H1 (cell line): ENCODE results near the gene PBOV1. TPM values are rescaled to one million over a fixed set of nuclear protein-coding genes. Genes with fewer than 3 reads are reported as not detected.

Experiments used
- CTCF ChIA-PET: fragments of 300-600 bp; sonication (Branson Sonifier 250); formaldehyde crosslinking; loops from one replicate; lab custom pipeline; 2021; ENCODE audit not compliant: partially characterized antibody; lab: Charles Lee
- POLR2A ChIA-PET: fragments of 300-600 bp; sonication (Branson Sonifier 250); formaldehyde crosslinking; loops from one replicate; lab custom pipeline; 2021; ENCODE audit warnings: inconsistent platforms; ENCODE audit not compliant: partially characterized antibody; lab: Charles Lee
- DNase-seq, 2 experiments: peaks; one replicate each; pipeline versions ENCODE4 v3.0.0 to v3.0.0-alpha.2; 2010 to 2022; ENCODE audit warnings: low spot score in 2 of 2, low read depth in 1 of 2, mixed read lengths in 1 of 2
- FAIRE-seq: peaks from 2 replicates; lab custom pipeline; 2011; peaks lifted over from hg19 to GRCh38; lab: Jason Lieb, UNC
- H2AFZ ChIP-seq: 2 replicates; pipeline ENCODE4 v1.8.1; 2012; ENCODE audit warnings: low read length, inconsistent platforms
- H2AK5ac ChIP-seq: 2 replicates; pipeline ENCODE4 v1.6.1; 2013; ENCODE audit warnings: low read depth, low read length
- H2BK120ac ChIP-seq: replicated peaks from 2 replicates; pipeline ENCODE3; 2013; ENCODE audit warnings: low read depth, low read length, inconsistent platforms
- H2BK12ac ChIP-seq: 2 replicates; pipeline ENCODE4 v1.6.1; 2013; ENCODE audit warnings: low read depth, low read length
- H2BK15ac ChIP-seq: 2 replicates; pipeline ENCODE4 v1.6.1; 2013; ENCODE audit warnings: low read length
- H2BK20ac ChIP-seq: 2 replicates; pipeline ENCODE4 v1.6.1; 2013; ENCODE audit warnings: low read length
- H2BK5ac ChIP-seq: 2 replicates; pipeline ENCODE4 v1.6.1; 2013; ENCODE audit warnings: low read depth, low read length
- H3K14ac ChIP-seq: 2 replicates; pipeline ENCODE4 v1.6.1; 2013; ENCODE audit warnings: inconsistent platforms; ENCODE audit not compliant: insufficient read length
- H3K18ac ChIP-seq: 2 replicates; pipeline ENCODE4 v1.6.1; 2013; ENCODE audit warnings: low read length; ENCODE audit errors: extremely low read depth
- H3K23ac ChIP-seq: 2 replicates; pipeline ENCODE4 v1.6.1; 2013; ENCODE audit warnings: inconsistent platforms; ENCODE audit not compliant: insufficient read length
- H3K23me2 ChIP-seq: 2 replicates; pipeline ENCODE4 v1.6.1; 2013; ENCODE audit warnings: low read depth, low read length
- H3K27ac ChIP-seq: 2 replicates; pipeline ENCODE4 v1.6.1; 2011; ENCODE audit warnings: low read depth, low read length, inconsistent platforms
- H3K27me3 ChIP-seq, 4 experiments: replicated peaks in 1 of 4; 1 replicate in 1 of 4; 2 replicates in 3 of 4; pipeline versions ENCODE4 v1.6.1 to v1.8.1; 2011 to 2013; ENCODE audit warnings: low read length in 3 of 4, mild to moderate bottlenecking in 3 of 4, inconsistent platforms in 2 of 4, mixed read lengths in 2 of 4, moderate library complexity in 1 of 4; ENCODE audit not compliant: control insufficient read depth in 3 of 4, insufficient read depth in 3 of 4; ENCODE audit errors: extremely low read depth in 1 of 4
- H3K36me3 ChIP-seq, 4 experiments: 2 replicates each; pipeline versions ENCODE4 v1.6.1 to v1.8.1; 2011 to 2013; ENCODE audit warnings: mild to moderate bottlenecking in 4 of 4, low read length in 3 of 4, moderate library complexity in 2 of 4, control low read depth in 1 of 4, inconsistent platforms in 1 of 4; ENCODE audit not compliant: insufficient read depth in 4 of 4, control insufficient read depth in 2 of 4
- H3K4ac ChIP-seq: replicated peaks from 2 replicates; pipeline ENCODE3; 2013; ENCODE audit warnings: low read length, low read depth, mixed read lengths, inconsistent platforms; ENCODE audit not compliant: insufficient read length
- H3K4me1 ChIP-seq, 4 experiments: replicated peaks in 1 of 4; 1 replicate in 1 of 4; 2 replicates in 3 of 4; pipeline versions ENCODE4 v1.6.1 to v1.8.1; 2011 to 2013; ENCODE audit warnings: low read length in 3 of 4, inconsistent platforms in 2 of 4, mixed read lengths in 1 of 4; ENCODE audit not compliant: insufficient read depth in 4 of 4, control insufficient read depth in 3 of 4
- H3K4me2 ChIP-seq, 2 experiments: 2 replicates each; pipeline versions ENCODE4 v1.6.1 to v1.8.1; 2011 to 2013; ENCODE audit warnings: low read depth in 2 of 2, low read length in 2 of 2, control low read depth in 1 of 2, inconsistent platforms in 1 of 2, mild to moderate bottlenecking in 1 of 2; ENCODE audit not compliant: insufficient read depth in 1 of 2
- H3K4me3 ChIP-seq, 4 experiments: fragments of 200-600, 300-600 bp in 1 of 4; sonication (generic), shearing (Covaris generic), sonication (Bioruptor Twin) in 1 of 4; 2 replicates each; pipeline versions ENCODE4 v1.5.1 to v1.8.1; 2011 to 2016; ENCODE audit warnings: low read length in 4 of 4, low read depth in 3 of 4, control low read depth in 2 of 4, inconsistent platforms in 2 of 4, mild to moderate bottlenecking in 2 of 4, mixed read lengths in 1 of 4, moderate library complexity in 1 of 4; ENCODE audit not compliant: insufficient read depth in 2 of 4; ENCODE audit errors: extremely low read depth in 1 of 4
- H3K56ac ChIP-seq: replicated peaks from 2 replicates; pipeline ENCODE3; 2013; ENCODE audit warnings: low read depth, mild to moderate bottlenecking, mixed read lengths, low read length, inconsistent platforms; ENCODE audit not compliant: insufficient read length
- H3K79me1 ChIP-seq: 2 replicates; pipeline ENCODE4 v1.6.1; 2013; ENCODE audit warnings: low read depth, low read length, control low read depth
- H3K79me2 ChIP-seq, 2 experiments: 2 replicates each; pipeline versions ENCODE4 v1.6.1 to v1.8.1; 2012 to 2013; ENCODE audit warnings: low read length in 2 of 2, mild to moderate bottlenecking in 2 of 2, inconsistent platforms in 1 of 2; ENCODE audit not compliant: insufficient read depth in 2 of 2, control insufficient read depth in 1 of 2
- H3K9ac ChIP-seq, 4 experiments: replicated peaks in 1 of 4; 1 replicate in 1 of 4; 2 replicates in 3 of 4; pipeline versions ENCODE4 v1.6.1 to v1.8.1; 2011 to 2013; ENCODE audit warnings: low read depth in 3 of 4, low read length in 3 of 4, control low read depth in 2 of 4, mild to moderate bottlenecking in 2 of 4, moderate library complexity in 2 of 4, inconsistent platforms in 1 of 4; ENCODE audit errors: extremely low read depth in 1 of 4
- H3K9me3 ChIP-seq, 2 experiments: 2 replicates each; pipeline versions ENCODE4 v1.6.1 to v1.8.1; 2012 to 2013; ENCODE audit warnings: mild to moderate bottlenecking in 2 of 2, moderate library complexity in 2 of 2, control low read depth in 1 of 2, inconsistent platforms in 1 of 2, low read depth in 1 of 2, low read length in 1 of 2, mixed read lengths in 1 of 2; ENCODE audit not compliant: insufficient read depth in 2 of 2
- H4K20me1 ChIP-seq, 2 experiments: replicated peaks in 1 of 2; 2 replicates each; pipeline versions ENCODE3 to v1.8.1; 2011 to 2013; ENCODE audit warnings: inconsistent platforms in 2 of 2, low read length in 2 of 2, mild to moderate bottlenecking in 1 of 2; ENCODE audit not compliant: insufficient read depth in 2 of 2, control insufficient read depth in 1 of 2
- H4K5ac ChIP-seq: 2 replicates; pipeline ENCODE4 v1.6.1; 2013; ENCODE audit warnings: low read length, low read depth, mixed read lengths, inconsistent platforms; ENCODE audit not compliant: insufficient read length
- H4K8ac ChIP-seq: 2 replicates; pipeline ENCODE4 v1.8.0; 2013; ENCODE audit warnings: mild to moderate bottlenecking, moderate library complexity, low read length, inconsistent platforms; ENCODE audit not compliant: insufficient read depth; ENCODE audit errors: extremely low read depth
- H4K91ac ChIP-seq: replicated peaks from 2 replicates; pipeline ENCODE3; 2013; ENCODE audit warnings: low read length, mixed read lengths, inconsistent platforms; ENCODE audit not compliant: insufficient read length
- KDM4A ChIP-seq: IDR thresholded peaks from one replicate; pipeline ENCODE4 v1.7.1; 2012; ENCODE audit warnings: low read depth, mild to moderate bottlenecking, moderate library complexity, low read length, inconsistent platforms; ENCODE audit not compliant: severe bottlenecking
- SRF ChIP-seq: IDR thresholded peaks from 2 replicates; pipeline ENCODE4 v1.6.1; 2011; ENCODE audit warnings: mild to moderate bottlenecking, low read depth, low read length, moderate library complexity
- WGBS, 2 experiments: shearing (Covaris generic) in 1 of 2; methylation state at CpG; one replicate each; pipeline versions ENCODE4 v1.1.6 to v1.1.7; 2013 to 2015; ENCODE audit warnings: low lambda C conversion rate in 2 of 2, mixed read lengths in 2 of 2, inconsistent platforms in 1 of 2, low coverage in 1 of 2, missing lambda C conversion rate in 1 of 2; ENCODE audit not compliant: insufficient replicate concordance in 2 of 2, insufficient coverage in 1 of 2, insufficient read length in 1 of 2; ENCODE audit errors: extremely low coverage in 1 of 2, missing lambda C conversion rate in 1 of 2; 5-methylcytosine and 5-hydroxymethylcytosine counted together
- polyA plus RNA-seq, 7 experiments: library from polyadenylated mRNA; depleted of rRNA in 3 of 7; stranded (reverse) in 5 of 7; unstranded in 2 of 7; fragments of >200 nt in 5 of 7; fragments of 200-250 nt in 2 of 7; gene quantifications; 1 replicate in 5 of 7; 2 replicates in 1 of 7; 4 replicates in 1 of 7; pipeline versions ENCODE4 v1.2.1 to v1.2.3, GENCODE V29; 2011 to 2013; ENCODE audit warnings: missing spikeins in 2 of 7, mixed read lengths in 2 of 7
- total RNA-seq: library from RNA; stranded (reverse); fragmentation: NEBNext Ultra II Directional; extraction: Animal tissue kit (Norgen Biotek cat#: 25700); gene quantifications from 2 replicates; pipeline ENCODE4 v1.2.1, GENCODE V29; 2021

The PBOV1 gene
- total and polyA plus RNA-seq, 2 of the 8 experiments (the other 6 are each of a cell fraction or from before 2014, with no cell fraction given): not detected

- Histone ChIP-seq H4K20me1 (no peaks in the 10 kb centered on the region), H3K79me1 (no peaks in the 10 kb centered on the region), H3K27me3 (no peaks in the 10 kb centered on the region), H3K56ac (no peak overlapping the region), H4K5ac (no peak overlapping the region), H2BK120ac (no peak overlapping the region), H3K23me2 (peaks cover 2% of the 10 kb centered on the region; the same call in 1 of the 2 replicates), H3K79me2 (no peaks in the 10 kb centered on the region), H2BK5ac (no peak overlapping the region), H3K4me2 (no peak overlapping the region), H3K9ac (no peak overlapping the region), H2BK20ac (no peak overlapping the region), H3K27ac (no peak overlapping the region), H3K4me1 (peaks cover 0 to 3% (median 0%) of the 10 kb centered on the region in 4 experiments; a peak in 1 of 7 replicates), H2BK15ac (no peak overlapping the region), H3K4ac (no peak overlapping the region), H3K9me3 (no peaks in the 10 kb centered on the region), H3K23ac (no peak overlapping the region), H3K14ac (no peak overlapping the region), H2AFZ (no peak overlapping the region), H3K18ac (no peak overlapping the region), H4K8ac (no peak overlapping the region), H4K91ac (no peak overlapping the region), H2AK5ac (no peak overlapping the region), H2BK12ac (no peak overlapping the region), H3K4me3 (no peak overlapping the region), H3K36me3 (no peaks in the 10 kb centered on the region)
- CTCF ChIA-PET: interaction anchor here (0.6 to 4.9 kb wide), 44 partner anchors 8 to 288 kb away, joined by 3 to 111 read pairs (median 5); no protein-coding TSS in a partner anchor
- DNase-seq (no peak), FAIRE-seq (no peak)
- TF ChIP-seq SRF (no peak), KDM4A (no peak)
- POLR2A ChIA-PET: interaction anchor here (0.9 to 1.8 kb wide), 2 partner anchors 11 to 13 kb away, joined by 3 to 9 read pairs; no protein-coding TSS in a partner anchor
- 89% methylated on average over 5 of the region's 5 CpGs; no CpG with 5 or more reads in 1 of the 2 experiments for WGBS, 2 experiments
Measured at GRCh38 chr6:138211601-138212000, 6.7 kb downstream of the PBOV1 start.
